ENCODE data around the gene MYL12B. TPM values are rescaled to one million over a fixed set of nuclear protein-coding genes. Genes with fewer than 3 reads are reported as not detected.
A peak's percentile ranks its signal among the peaks of the same experiment; 100 is the strongest.

Gene MYL12B
- total RNA-seq, 1 experiment from 2014 or later: 420 TPM

DNA sequence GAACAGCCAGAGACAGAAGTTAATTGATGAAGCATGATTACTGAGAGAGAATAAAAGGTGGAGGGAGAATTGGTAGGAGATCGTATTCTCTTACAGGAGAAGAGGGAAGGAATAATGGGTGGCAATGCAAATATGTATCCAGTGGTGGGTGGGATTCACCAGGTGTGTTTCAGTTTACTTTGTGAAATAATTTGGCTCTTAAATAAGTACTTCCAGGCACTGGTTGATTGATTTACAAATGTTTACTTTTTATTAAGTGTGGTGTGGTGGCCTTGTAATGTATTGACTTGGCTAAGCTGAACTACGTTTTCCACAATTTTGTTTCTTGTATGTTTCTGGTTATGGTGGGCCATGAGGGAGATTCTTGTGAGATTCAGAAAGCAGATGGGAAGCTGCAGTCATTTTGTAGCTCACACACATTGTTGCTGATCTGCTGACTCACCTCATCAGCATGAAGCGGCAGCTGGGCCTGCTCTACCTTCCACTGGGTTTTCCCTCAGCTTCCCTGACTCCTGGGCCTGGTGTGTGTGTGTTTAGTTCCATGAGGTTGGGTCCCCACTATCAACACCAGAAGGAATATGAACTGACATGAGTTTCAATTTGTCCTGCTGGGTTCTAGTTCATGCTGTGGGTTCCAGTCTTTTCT is 32.6 kb downstream of the MYL12B start:
- CTCF ChIA-PET: no interaction called here
- Histone ChIP-seq H3K4me3 (ENCODE audit: low read depth in 2 of 2, low read length in 2 of 2) (no peak overlapping the region), H3K27ac (ENCODE audit: low read length) (peak overlapping the region; percentile 51; the same call in 1 of the 2 replicates), H3K4me1 (ENCODE audit: control insufficient read depth, insufficient read depth, low read length) (no peaks in the 10 kb centered on the region), H3K27me3 (ENCODE audit: control insufficient read depth, insufficient read depth, low read length) (no peaks in the 10 kb centered on the region), H3K36me3 (ENCODE audit: control insufficient read depth, insufficient read depth, low read length) (no peaks in the 10 kb centered on the region), H3K9me3 (ENCODE audit: control insufficient read depth, insufficient read depth, low read depth, low read length) (peaks cover 16% of the 10 kb centered on the region; the same call in 1 of the 2 replicates)
- intact Hi-C loops (cut with micrococcal nuclease; ENCODE audit: unreplicated experiment): no loop called here
- TF ChIP-seq TCF7L2 (IDR thresholded peaks at IDR 0.05; ENCODE audit: low read depth, low read length) (no peak), POLR2AphosphoS5 (IDR thresholded peaks at IDR 0.05; ENCODE audit: low read depth, low read length) (no peak), SIN3A (IDR thresholded peaks at IDR 0.05; ENCODE audit: borderline replicate concordance, insufficient read depth, low read depth, low read length) (no peak)
- TF ChIP-seq, protein P1, sequence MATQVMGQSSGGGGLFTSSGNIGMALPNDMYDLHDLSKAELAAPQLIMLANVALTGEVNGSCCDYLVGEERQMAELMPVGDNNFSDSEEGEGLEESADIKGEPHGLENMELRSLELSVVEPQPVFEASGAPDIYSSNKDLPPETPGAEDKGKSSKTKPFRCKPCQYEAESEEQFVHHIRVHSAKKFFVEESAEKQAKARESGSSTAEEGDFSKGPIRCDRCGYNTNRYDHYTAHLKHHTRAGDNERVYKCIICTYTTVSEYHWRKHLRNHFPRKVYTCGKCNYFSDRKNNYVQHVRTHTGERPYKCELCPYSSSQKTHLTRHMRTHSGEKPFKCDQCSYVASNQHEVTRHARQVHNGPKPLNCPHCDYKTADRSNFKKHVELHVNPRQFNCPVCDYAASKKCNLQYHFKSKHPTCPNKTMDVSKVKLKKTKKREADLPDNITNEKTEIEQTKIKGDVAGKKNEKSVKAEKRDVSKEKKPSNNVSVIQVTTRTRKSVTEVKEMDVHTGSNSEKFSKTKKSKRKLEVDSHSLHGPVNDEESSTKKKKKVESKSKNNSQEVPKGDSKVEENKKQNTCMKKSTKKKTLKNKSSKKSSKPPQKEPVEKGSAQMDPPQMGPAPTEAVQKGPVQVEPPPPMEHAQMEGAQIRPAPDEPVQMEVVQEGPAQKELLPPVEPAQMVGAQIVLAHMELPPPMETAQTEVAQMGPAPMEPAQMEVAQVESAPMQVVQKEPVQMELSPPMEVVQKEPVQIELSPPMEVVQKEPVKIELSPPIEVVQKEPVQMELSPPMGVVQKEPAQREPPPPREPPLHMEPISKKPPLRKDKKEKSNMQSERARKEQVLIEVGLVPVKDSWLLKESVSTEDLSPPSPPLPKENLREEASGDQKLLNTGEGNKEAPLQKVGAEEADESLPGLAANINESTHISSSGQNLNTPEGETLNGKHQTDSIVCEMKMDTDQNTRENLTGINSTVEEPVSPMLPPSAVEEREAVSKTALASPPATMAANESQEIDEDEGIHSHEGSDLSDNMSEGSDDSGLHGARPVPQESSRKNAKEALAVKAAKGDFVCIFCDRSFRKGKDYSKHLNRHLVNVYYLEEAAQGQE (IDR thresholded peaks at IDR 0.05; ENCODE audit: insufficient read depth in 1 of 2, low read depth in 2 of 2, low read length in 1 of 2): no peak
- TF ChIP-seq, protein P2, sequence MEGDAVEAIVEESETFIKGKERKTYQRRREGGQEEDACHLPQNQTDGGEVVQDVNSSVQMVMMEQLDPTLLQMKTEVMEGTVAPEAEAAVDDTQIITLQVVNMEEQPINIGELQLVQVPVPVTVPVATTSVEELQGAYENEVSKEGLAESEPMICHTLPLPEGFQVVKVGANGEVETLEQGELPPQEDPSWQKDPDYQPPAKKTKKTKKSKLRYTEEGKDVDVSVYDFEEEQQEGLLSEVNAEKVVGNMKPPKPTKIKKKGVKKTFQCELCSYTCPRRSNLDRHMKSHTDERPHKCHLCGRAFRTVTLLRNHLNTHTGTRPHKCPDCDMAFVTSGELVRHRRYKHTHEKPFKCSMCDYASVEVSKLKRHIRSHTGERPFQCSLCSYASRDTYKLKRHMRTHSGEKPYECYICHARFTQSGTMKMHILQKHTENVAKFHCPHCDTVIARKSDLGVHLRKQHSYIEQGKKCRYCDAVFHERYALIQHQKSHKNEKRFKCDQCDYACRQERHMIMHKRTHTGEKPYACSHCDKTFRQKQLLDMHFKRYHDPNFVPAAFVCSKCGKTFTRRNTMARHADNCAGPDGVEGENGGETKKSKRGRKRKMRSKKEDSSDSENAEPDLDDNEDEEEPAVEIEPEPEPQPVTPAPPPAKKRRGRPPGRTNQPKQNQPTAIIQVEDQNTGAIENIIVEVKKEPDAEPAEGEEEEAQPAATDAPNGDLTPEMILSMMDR (IDR thresholded peaks at IDR 0.05): no peak
- POLR2A ChIA-PET: no interaction called here
- ATAC-seq (no peak), DNase-seq (ENCODE audit: low read depth, low spot score) (no peak)
- BruUV-seq (replicated peaks): no TSS peak
- in situ Hi-C loops (cut with HindIII; ENCODE audit: low pct_unique_long_range_greater_than_20kb, low sequenced_read_pairs): no loop called here

DNA sequence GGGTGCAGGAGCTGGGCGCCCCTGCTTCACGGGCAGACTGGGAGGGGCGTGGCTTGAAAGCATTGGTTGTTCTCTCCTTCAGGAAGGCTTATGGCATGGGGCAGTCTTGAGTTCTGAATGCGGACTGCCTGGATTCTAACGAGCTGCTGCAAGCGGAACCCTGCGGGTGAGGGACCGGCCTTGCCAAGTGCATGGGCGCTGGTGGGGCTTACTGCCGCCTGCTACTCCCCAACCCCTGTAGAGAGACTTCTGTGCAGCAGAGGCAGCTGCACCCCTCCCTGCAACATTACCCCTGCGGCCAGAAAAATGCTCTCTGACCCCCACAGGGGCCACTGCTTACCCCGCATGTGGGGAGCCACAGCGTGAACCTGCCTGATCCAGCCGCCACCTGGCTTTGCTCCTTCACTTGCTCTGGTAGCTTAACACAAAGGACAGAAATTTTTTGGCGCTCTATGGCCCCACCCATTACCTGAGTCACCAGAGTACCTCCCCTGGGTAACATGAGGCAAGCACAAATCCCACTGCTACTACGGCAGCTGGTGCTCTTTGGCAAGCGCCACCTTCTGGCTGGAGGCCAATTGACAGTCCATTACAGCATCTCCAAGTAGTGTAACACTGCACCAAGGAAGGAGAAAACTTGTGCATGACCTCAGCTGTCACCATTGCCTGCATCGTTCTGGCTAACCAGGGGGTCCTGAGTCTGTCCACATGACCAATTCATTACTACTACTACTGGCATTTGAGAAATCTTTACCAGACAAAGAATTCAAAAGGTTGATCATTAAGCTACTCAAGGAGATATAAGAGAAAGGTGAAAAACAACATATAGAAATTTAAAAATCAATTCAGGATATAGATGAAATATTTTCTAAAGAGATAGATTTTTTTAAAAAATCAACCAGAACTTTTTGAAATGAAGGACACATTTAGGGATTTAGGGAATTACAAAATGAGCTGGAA is 35.4 kb downstream of the MYL12B start:
- ChIA-PET CTCF (interaction anchor here (1.0 kb wide), 1 partner anchor 299 kb away, joined by 3 read pairs; no protein-coding TSS in a partner anchor), POLR2A (interaction anchor here (0.7 kb wide), 1 partner anchor 156 kb away, joined by 3 read pairs; no protein-coding TSS in a partner anchor)
- Histone ChIP-seq H3K9me3 (ENCODE audit: control insufficient read depth, insufficient read depth, low read depth, low read length) (peaks cover 4% of the 10 kb centered on the region; the same call in 1 of the 2 replicates), H3K27ac (ENCODE audit: low read length) (peak overlapping the region; percentile 4; the same call in 1 of the 2 replicates), H3K4me1 (ENCODE audit: control insufficient read depth, insufficient read depth, low read length) (no peaks in the 10 kb centered on the region), H3K36me3 (ENCODE audit: control insufficient read depth, insufficient read depth, low read length) (no peaks in the 10 kb centered on the region), H3K27me3 (ENCODE audit: control insufficient read depth, insufficient read depth, low read length) (no peaks in the 10 kb centered on the region), H3K4me3 (ENCODE audit: low read depth in 2 of 2, low read length in 2 of 2) (peak overlapping the region in 1 of 2 experiments; percentile 35; a peak in 1 of 4 replicates)
- DNase-seq (ENCODE audit: low read depth, low spot score) (no peak), ATAC-seq (peak; percentile 50; the same call in 1 of the 2 replicates)
- intact Hi-C loops (cut with micrococcal nuclease; ENCODE audit: unreplicated experiment) (no loop called here), in situ Hi-C loops (cut with HindIII; ENCODE audit: low pct_unique_long_range_greater_than_20kb, low sequenced_read_pairs) (no loop called here)
- TF ChIP-seq TCF7L2 (IDR thresholded peaks at IDR 0.05; ENCODE audit: low read depth, low read length) (no peak), POLR2AphosphoS5 (IDR thresholded peaks at IDR 0.05; ENCODE audit: low read depth, low read length) (no peak), SIN3A (IDR thresholded peaks at IDR 0.05; ENCODE audit: borderline replicate concordance, insufficient read depth, low read depth, low read length) (no peak)
- TF ChIP-seq, protein P1 (IDR thresholded peaks at IDR 0.05; ENCODE audit: insufficient read depth in 1 of 2, low read depth in 2 of 2, low read length in 1 of 2): no peak
- TF ChIP-seq, protein P2 (IDR thresholded peaks at IDR 0.05): peak; percentile 45
- BruUV-seq (replicated peaks): no TSS peak

All from Panc1 (cell line).